ENCODE measurements around the gene ST6GAL2. TPM values are rescaled to one million over a fixed set of nuclear protein-coding genes. Genes with fewer than 3 reads are reported as not detected.

The ST6GAL2 gene
- polyA plus RNA-seq, 2 of the 4 experiments (the other 2 are of a cell fraction), result 26.2 to 52.6 TPM

- H3K4me3 ChIP-seq, result no peak overlapping the region
- no peak overlapping the region for H3K4me2 ChIP-seq
- TF ChIP-seq EP300 (IDR thresholded peaks at IDR 0.05), result no peak
- TF ChIP-seq POLR2AphosphoS2 (conservative IDR thresholded peaks at IDR 0.05; ENCODE audit: low read length), result no peak
- TF ChIP-seq KDM5A (IDR thresholded peaks at IDR 0.05), result no peak
- TF ChIP-seq MYC (IDR thresholded peaks at IDR 0.05; ENCODE audit: borderline replicate concordance, low read length), result no peak
- no peak for TF ChIP-seq CBX8 (IDR thresholded peaks at IDR 0.05)
- TF ChIP-seq NPAS2 (CRISPR knock-in tag; IDR thresholded peaks at IDR 0.05; ENCODE audit: borderline replicate concordance), result no peak
- no peak for TF ChIP-seq PHF8 (IDR thresholded peaks at IDR 0.05; ENCODE audit: borderline replicate concordance, low read depth)
- no peak for TF ChIP-seq HOXB13 (CRISPR knock-in tag; IDR thresholded peaks at IDR 0.05; ENCODE audit: low read depth)
- TF ChIP-seq POLR2A (IDR thresholded peaks at IDR 0.05; ENCODE audit: low read length), result no peak
- TF ChIP-seq FOSL2 (IDR thresholded peaks at IDR 0.05), result no peak
- no peak for TF ChIP-seq FOSL2 (CRISPR knock-in tag; IDR thresholded peaks at IDR 0.05)
- TF ChIP-seq E2F6 (IDR thresholded peaks at IDR 0.05; ENCODE audit: borderline replicate concordance, low read depth), result no peak
- no peak for TF ChIP-seq NR3C1 (IDR thresholded peaks at IDR 0.05)
- ATAC-seq, result no peak; a peak in 1 of 6 replicates
- no peak overlapping the region for H3K27ac ChIP-seq
- DNase-seq (ENCODE audit: low read depth in 1 of 2, low spot score in 1 of 2), result no peak
- ChIA-PET POLR2A (no interaction called here), CTCF (no interaction called here)
- WGBS (ENCODE audit: missing lambda C conversion rate), result 75% methylated on average over 2 of the region's 2 CpGs
- H3K4me1 ChIP-seq, result peaks cover 44% of the 10 kb centered on the region
- peaks cover under 1% of the 10 kb centered on the region; the same call in 2 of the 3 replicates for H3K9me3 ChIP-seq
- FAIRE-seq, result no peak
Measured at GRCh38 chr2:106853631-106854030, 32.3 kb downstream of the ST6GAL2 start.

- Histone ChIP-seq H3K27ac (no peak overlapping the region), H3K4me1 (peaks cover 44% of the 10 kb centered on the region), H3K4me2 (no peak overlapping the region), H3K9me3 (no peaks in the 10 kb centered on the region), H3K4me3 (no peak overlapping the region)
- TF ChIP-seq HOXB5 (CRISPR knock-in tag; IDR thresholded peaks at IDR 0.05) (no peak), GATA3 (IDR thresholded peaks at IDR 0.05; ENCODE audit: borderline replicate concordance) (no peak), POLR2A (IDR thresholded peaks at IDR 0.05; ENCODE audit: low read length) (no peak), EHMT2 (IDR thresholded peaks at IDR 0.05; ENCODE audit: low read depth) (no peak), EHF (CRISPR knock-in tag; IDR thresholded peaks at IDR 0.05) (no peak), E2F6 (IDR thresholded peaks at IDR 0.05; ENCODE audit: borderline replicate concordance, low read depth) (no peak), CBX8 (IDR thresholded peaks at IDR 0.05) (no peak), EP300 (IDR thresholded peaks at IDR 0.05) (no peak), ZNF302 (CRISPR knock-in tag; IDR thresholded peaks at IDR 0.05) (no peak), RARB (CRISPR knock-in tag; IDR thresholded peaks at IDR 0.05) (no peak), KDM1A (IDR thresholded peaks at IDR 0.05; ENCODE audit: low read depth) (no peak), HOXA7 (CRISPR knock-in tag; IDR thresholded peaks at IDR 0.05) (no peak)
- CTCF ChIA-PET, result no interaction called here
- 92% methylated on average over 11 of the region's 11 CpGs for WGBS (ENCODE audit: missing lambda C conversion rate)
- DNase-seq (ENCODE audit: low read depth in 1 of 2, low spot score in 1 of 2), result no peak
- ATAC-seq, result no peak
- POLR2A ChIA-PET, result no interaction called here
- no peak for FAIRE-seq
Measured at GRCh38 chr2:106851881-106852501, 34.0 kb downstream of the ST6GAL2 start.

GRCh38 chr2:106851087-106851874 is 34.7 kb downstream of the ST6GAL2 start:
- Histone ChIP-seq H3K4me3 (no peak overlapping the region), H3K4me1 (peaks cover 42% of the 10 kb centered on the region), H3K4me2 (no peak overlapping the region), H3K27ac (no peak overlapping the region), H3K9me3 (no peaks in the 10 kb centered on the region)
- ChIA-PET CTCF (no interaction called here), POLR2A (no interaction called here)
- ATAC-seq (no peak), DNase-seq (ENCODE audit: low read depth in 1 of 2, low spot score in 1 of 2) (no peak), FAIRE-seq (no peak)
- WGBS (ENCODE audit: missing lambda C conversion rate), result 66% methylated on average over 7 of the region's 7 CpGs
- TF ChIP-seq RARB (CRISPR knock-in tag; IDR thresholded peaks at IDR 0.05) (no peak), ELK1 (IDR thresholded peaks at IDR 0.05; ENCODE audit: low read depth, low read length) (no peak), RNF2 (IDR thresholded peaks at IDR 0.05; ENCODE audit: borderline replicate concordance, low read depth) (no peak), MAFK (IDR thresholded peaks at IDR 0.05; ENCODE audit: partially characterized antibody) (no peak), CTCF (IDR thresholded peaks at IDR 0.05) (no peak), GATA3 (IDR thresholded peaks at IDR 0.05; ENCODE audit: borderline replicate concordance) (no peak), REST (IDR thresholded peaks at IDR 0.05) (no peak)
